GM19023 (cell line): ENCODE data around the gene NPR2.

Experiments used
- ATAC-seq: cut with Tn5 transposase; IDR thresholded peaks from one replicate; pipeline ENCODE4 v1.9.1; 2021; ENCODE audit warnings: mild to moderate bottlenecking, moderate library complexity; ENCODE audit not compliant: unreplicated experiment

Gene NPR2

DNA sequence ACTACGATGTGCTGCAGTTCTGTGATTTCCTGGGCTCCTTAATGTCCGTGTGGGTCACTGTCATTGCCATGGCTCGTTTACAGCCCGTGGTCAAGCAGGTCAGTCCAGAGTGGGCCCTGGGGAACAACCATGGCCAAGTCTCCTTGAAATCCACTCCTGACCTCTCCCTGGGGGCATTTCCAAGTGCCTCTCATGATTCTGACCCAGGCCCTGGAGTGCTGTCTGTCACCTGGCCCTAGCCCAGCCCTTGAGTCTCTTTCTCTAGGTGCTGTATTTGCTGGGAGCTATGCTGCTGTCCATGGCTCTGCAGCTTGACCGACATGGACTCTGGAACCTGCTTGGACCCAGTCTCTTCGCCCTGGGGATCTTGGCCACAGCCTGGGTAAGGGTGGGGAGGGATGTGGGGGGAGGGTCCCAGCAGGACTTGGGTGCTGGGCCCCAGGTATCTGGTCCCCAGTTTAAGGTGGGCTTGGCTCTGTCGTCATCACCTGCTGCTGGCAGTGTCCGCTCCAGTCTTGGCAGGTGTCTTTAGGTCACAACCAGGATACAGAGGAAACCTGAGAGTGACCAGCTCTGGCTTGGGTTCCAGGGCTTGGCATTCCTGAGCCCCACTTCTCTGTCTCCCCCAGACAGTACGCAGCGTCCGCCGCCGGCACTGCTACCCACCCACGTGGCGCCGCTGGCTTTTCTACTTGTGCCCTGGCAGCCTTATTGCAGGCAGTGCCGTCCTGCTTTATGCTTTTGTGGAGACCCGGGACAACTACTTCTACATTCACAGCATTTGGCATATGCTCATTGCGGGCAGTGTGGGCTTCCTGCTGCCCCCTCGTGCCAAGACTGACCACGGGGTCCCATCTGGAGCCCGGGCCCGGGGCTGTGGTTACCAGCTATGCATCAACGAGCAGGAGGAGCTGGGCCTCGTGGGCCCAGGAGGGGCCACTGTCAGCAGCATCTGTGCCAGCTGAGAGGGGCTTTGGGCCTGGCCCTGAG, 61.8 kb downstream of the NPR2 start:
- no peak for ATAC-seq

DNA sequence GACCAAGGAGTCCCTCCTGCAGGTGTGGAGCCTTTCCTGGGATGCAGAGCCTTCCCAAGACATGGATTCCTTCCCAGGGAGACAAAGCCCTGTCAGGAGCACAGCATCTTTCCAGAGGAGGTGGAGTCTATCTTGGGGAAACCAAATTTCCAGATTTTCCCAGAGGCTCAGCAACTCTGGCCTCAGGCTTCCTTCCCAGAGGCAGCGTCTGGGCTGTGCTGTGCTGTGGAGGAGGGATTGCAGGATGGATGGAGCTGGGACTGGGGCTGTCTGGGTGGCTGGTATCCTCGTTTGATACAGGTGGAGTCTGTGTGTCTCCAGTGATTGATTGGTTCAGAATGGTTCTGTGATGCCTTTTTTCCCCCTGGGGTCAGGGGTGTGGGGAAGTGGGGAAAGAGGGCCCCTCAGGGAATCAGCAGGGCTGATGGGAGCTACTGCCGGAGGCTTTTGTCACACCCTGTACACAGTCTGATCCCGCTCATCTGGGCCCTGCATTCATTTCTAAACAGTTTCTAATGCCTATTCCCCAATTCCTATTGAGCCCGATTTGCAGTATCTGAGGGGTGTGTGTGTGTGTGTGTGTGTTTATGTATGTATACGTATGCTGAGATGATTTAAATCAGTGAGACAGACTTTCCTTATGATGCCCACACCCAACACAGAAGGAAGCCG, 62.8 kb downstream of the NPR2 start:
- ATAC-seq: no peak

DNA sequence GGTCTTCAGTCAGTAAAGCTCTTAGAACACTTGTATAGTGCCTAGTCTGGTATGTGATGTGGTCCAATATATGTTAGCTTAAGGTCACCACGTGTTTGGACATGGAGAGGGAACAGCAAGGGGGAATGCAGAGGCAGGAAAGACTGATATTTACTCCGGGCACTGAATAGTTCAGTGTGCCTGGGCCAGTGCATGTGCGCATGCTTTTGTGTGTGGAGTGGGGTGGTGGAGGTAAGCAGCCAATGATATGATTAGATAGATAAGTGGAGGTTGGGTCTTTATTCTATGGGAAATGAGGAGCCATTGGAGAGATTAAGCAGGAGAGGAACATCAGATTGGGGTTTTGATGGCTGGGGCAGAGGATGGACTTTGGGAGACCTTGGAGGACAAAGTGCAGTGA, 64.8 kb downstream of the NPR2 start:
- no peak for ATAC-seq

DNA sequence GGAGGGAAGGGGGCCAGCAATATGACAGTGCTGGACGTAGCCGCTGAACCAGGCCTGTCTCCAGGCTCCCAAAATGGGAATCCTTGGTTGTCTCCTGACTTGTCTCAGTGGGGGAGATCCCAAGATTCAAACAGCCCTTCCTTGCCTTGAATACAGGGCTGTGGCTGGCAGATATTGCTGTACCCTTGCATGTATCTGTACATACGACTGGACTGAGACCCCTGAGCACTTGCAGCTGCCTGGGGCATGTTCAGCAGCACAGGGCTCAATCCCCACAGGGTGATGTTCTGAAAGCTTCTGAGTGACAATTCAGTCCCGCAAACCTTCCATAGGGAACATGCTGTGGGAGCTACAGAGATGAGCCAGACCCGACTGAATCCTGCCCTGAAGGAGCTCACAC, 65.5 kb downstream of the NPR2 start:
- ATAC-seq: no peak

DNA sequence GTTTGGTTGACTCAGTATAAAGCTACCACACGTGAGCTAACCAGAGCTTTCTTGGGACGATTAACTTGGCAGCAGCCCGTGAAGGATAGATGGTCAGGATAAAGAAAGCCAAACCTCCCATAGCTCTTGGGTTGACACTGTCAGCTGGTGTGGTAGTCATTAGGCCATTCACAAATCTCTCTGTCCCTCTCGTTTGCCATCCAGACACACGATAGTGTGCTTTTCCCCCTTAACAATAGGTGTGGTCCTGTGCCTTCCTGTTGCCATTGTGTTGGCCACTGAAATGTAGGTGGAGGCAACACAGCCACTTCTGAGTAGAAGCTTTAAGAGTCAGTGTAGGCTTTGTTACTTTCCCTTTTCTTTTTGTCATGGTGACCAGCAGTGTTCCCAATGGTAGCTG, 67.1 kb downstream of the NPR2 start:
- no peak for ATAC-seq
